ENCODE results near the gene AMPD3. TPM values are rescaled to one million over a fixed set of nuclear protein-coding genes. Genes with fewer than 3 reads are reported as not detected.

The AMPD3 gene
- total RNA-seq, 1 donor from 2014 or later = 3.4 TPM

- no peak for TF ChIP-seq CTCF (IDR thresholded peaks at IDR 0.05; ENCODE audit: borderline replicate concordance)
- no peak for DNase-seq
- peaks cover 1% of the 10 kb centered on the region for H3K4me1 ChIP-seq
- H3K27ac ChIP-seq (replicated peaks) = no peak overlapping the region
- no peak overlapping the region for H3K4me3 ChIP-seq
- no peaks in the 10 kb centered on the region for H3K27me3 ChIP-seq (ENCODE audit: low read depth)
- intact Hi-C loops (cut with micrococcal nuclease) = no loop called here
- no peaks in the 10 kb centered on the region for H3K9me3 ChIP-seq (replicated peaks)
- H3K36me3 ChIP-seq = peaks cover 4% of the 10 kb centered on the region
Observed at GRCh38 chr11:10496296-10496936, 41.4 kb downstream of the AMPD3 start.

- Histone ChIP-seq H3K27me3 (ENCODE audit: low read depth) (no peaks in the 10 kb centered on the region), H3K27ac (replicated peaks) (no peak overlapping the region), H3K4me3 (no peak overlapping the region), H3K36me3 (peaks cover 4% of the 10 kb centered on the region), H3K4me1 (no peaks in the 10 kb centered on the region), H3K9me3 (replicated peaks) (no peaks in the 10 kb centered on the region)
- intact Hi-C loops (cut with micrococcal nuclease) = no loop called here
- no peak for TF ChIP-seq CTCF (IDR thresholded peaks at IDR 0.05; ENCODE audit: borderline replicate concordance)
- no peak for DNase-seq
Observed at GRCh38 chr11:10497371-10498021, 42.4 kb downstream of the AMPD3 start.

GRCh38 chr11:10498022-10498400 lies 42.9 kb downstream of the AMPD3 start:
- no peak overlapping the region for H3K4me3 ChIP-seq
- intact Hi-C loops (cut with micrococcal nuclease) = no loop called here
- H3K36me3 ChIP-seq = peaks cover 4% of the 10 kb centered on the region
- no peak for DNase-seq
- no peaks in the 10 kb centered on the region for H3K9me3 ChIP-seq (replicated peaks)
- H3K27me3 ChIP-seq (ENCODE audit: low read depth) = no peaks in the 10 kb centered on the region
- H3K4me1 ChIP-seq = no peaks in the 10 kb centered on the region
- no peak overlapping the region for H3K27ac ChIP-seq (replicated peaks)
- TF ChIP-seq CTCF (IDR thresholded peaks at IDR 0.05; ENCODE audit: borderline replicate concordance) = no peak

GRCh38 chr11:10498426-10499250 lies 43.6 kb downstream of the AMPD3 start:
- no peak for TF ChIP-seq CTCF (IDR thresholded peaks at IDR 0.05; ENCODE audit: borderline replicate concordance)
- Histone ChIP-seq H3K4me1 (no peaks in the 10 kb centered on the region), H3K27ac (replicated peaks) (no peak overlapping the region), H3K36me3 (peaks cover 4% of the 10 kb centered on the region), H3K27me3 (ENCODE audit: low read depth) (no peaks in the 10 kb centered on the region), H3K4me3 (no peak overlapping the region), H3K9me3 (replicated peaks) (no peaks in the 10 kb centered on the region)
- no peak for DNase-seq
- intact Hi-C loops (cut with micrococcal nuclease) = no loop called here

GRCh38 chr11:10499452-10499851 lies 44.4 kb downstream of the AMPD3 start:
- no peaks in the 10 kb centered on the region for H3K9me3 ChIP-seq (replicated peaks)
- H3K27ac ChIP-seq (replicated peaks) = no peak overlapping the region
- peaks cover 4% of the 10 kb centered on the region for H3K36me3 ChIP-seq
- intact Hi-C loops (cut with micrococcal nuclease) = no loop called here
- H3K4me3 ChIP-seq = no peak overlapping the region
- DNase-seq = no peak
- no peaks in the 10 kb centered on the region for H3K4me1 ChIP-seq
- no peaks in the 10 kb centered on the region for H3K27me3 ChIP-seq (ENCODE audit: low read depth)
- TF ChIP-seq CTCF (IDR thresholded peaks at IDR 0.05; ENCODE audit: borderline replicate concordance) = no peak

Data from left ventricle myocardium inferior (tissue), 1 donor.